Measurements from ENCODE around the gene FANCE.

The FANCE gene

GRCh38 chr6:35441205-35441604, 10.9 kb upstream of the FANCE start:
- Mint-ChIP-seq H3K27ac (no peak overlapping the region), H3K36me3 (no peaks in the 10 kb centered on the region), H3K4me1 (no peaks in the 10 kb centered on the region), H3K4me3 (no peak overlapping the region), H3K27me3 (no peaks in the 10 kb centered on the region), H3K9me3 (no peaks in the 10 kb centered on the region)
- DNase-seq (ENCODE audit: low spot score in 2 of 2) (no peak), ATAC-seq (ENCODE audit: low read depth) (no peak)

- no peaks in the 10 kb centered on the region for H3K9me3 Mint-ChIP-seq
- ATAC-seq (ENCODE audit: low read depth), result no peak
Observed at GRCh38 chr6:35441642-35442041, 10.5 kb upstream of the FANCE start.

GRCh38 chr6:35442693-35443092, 9.4 kb upstream of the FANCE start:
- no peaks in the 10 kb centered on the region for H3K9me3 Mint-ChIP-seq
- DNase-seq (ENCODE audit: low spot score in 2 of 2), result no peak
- no peaks in the 10 kb centered on the region for H3K27me3 Mint-ChIP-seq
- H3K4me1 Mint-ChIP-seq, result no peaks in the 10 kb centered on the region
- ATAC-seq (ENCODE audit: low read depth), result no peak
- H3K27ac Mint-ChIP-seq, result no peak overlapping the region
- no peaks in the 10 kb centered on the region for H3K36me3 Mint-ChIP-seq
- H3K4me3 Mint-ChIP-seq, result no peak overlapping the region

More at GRCh38 chr6:35441642-35442041, 10.5 kb upstream of the FANCE start:
- Mint-ChIP-seq H3K27ac (no peak overlapping the region), H3K4me1 (no peaks in the 10 kb centered on the region), H3K4me3 (no peak overlapping the region), H3K36me3 (no peaks in the 10 kb centered on the region), H3K27me3 (no peaks in the 10 kb centered on the region)
- no peak for DNase-seq (ENCODE audit: low spot score in 2 of 2)

GRCh38 chr6:35443341-35444030, 8.7 kb upstream of the FANCE start:
- Mint-ChIP-seq H3K36me3 (no peaks in the 10 kb centered on the region), H3K9me3 (no peaks in the 10 kb centered on the region), H3K4me1 (no peaks in the 10 kb centered on the region), H3K27ac (no peak overlapping the region), H3K4me3 (no peak overlapping the region), H3K27me3 (no peaks in the 10 kb centered on the region)
- no peak for DNase-seq (ENCODE audit: low spot score in 2 of 2)
- ATAC-seq (ENCODE audit: low read depth), result no peak

GRCh38 chr6:35445691-35446090, 6.4 kb upstream of the FANCE start:
- Mint-ChIP-seq H3K9me3 (no peaks in the 10 kb centered on the region), H3K27me3 (no peaks in the 10 kb centered on the region), H3K4me3 (no peak overlapping the region), H3K36me3 (no peaks in the 10 kb centered on the region), H3K27ac (no peak overlapping the region), H3K4me1 (peaks cover 3% of the 10 kb centered on the region)
- no peak for ATAC-seq (ENCODE audit: low read depth)
- no peak for DNase-seq (ENCODE audit: low spot score in 2 of 2)

- no peak overlapping the region for H3K4me3 Mint-ChIP-seq
- H3K9me3 Mint-ChIP-seq, result no peaks in the 10 kb centered on the region
- H3K27me3 Mint-ChIP-seq, result no peaks in the 10 kb centered on the region
- no peaks in the 10 kb centered on the region for H3K36me3 Mint-ChIP-seq
- no peak for ATAC-seq (ENCODE audit: low read depth)
- H3K4me1 Mint-ChIP-seq, result peaks cover 16% of the 10 kb centered on the region
- H3K27ac Mint-ChIP-seq, result no peak overlapping the region
- no peak for DNase-seq (ENCODE audit: low spot score in 2 of 2)
Observed at GRCh38 chr6:35448191-35448590, 3.9 kb upstream of the FANCE start.

- no peaks in the 10 kb centered on the region for H3K9me3 Mint-ChIP-seq
- no peaks in the 10 kb centered on the region for H3K27me3 Mint-ChIP-seq
- H3K4me3 Mint-ChIP-seq, result no peak overlapping the region
- H3K4me1 Mint-ChIP-seq, result peaks cover 20% of the 10 kb centered on the region
- peak overlapping the region; percentile 55 for H3K27ac Mint-ChIP-seq
- peak; percentile 67 for ATAC-seq (ENCODE audit: low read depth)
- peak in 1 of 2 donors; percentile 71 for DNase-seq (ENCODE audit: low spot score in 2 of 2)
- H3K36me3 Mint-ChIP-seq, result no peaks in the 10 kb centered on the region
Observed at GRCh38 chr6:35449287-35449881, 2.8 kb upstream of the FANCE start.

- peak; percentile 4 for ATAC-seq (ENCODE audit: low read depth)
- no peak for DNase-seq (ENCODE audit: low spot score in 2 of 2)
- Mint-ChIP-seq H3K9me3 (no peaks in the 10 kb centered on the region), H3K4me1 (peaks cover 22% of the 10 kb centered on the region), H3K27me3 (no peaks in the 10 kb centered on the region), H3K4me3 (peak overlapping the region; percentile 94), H3K36me3 (peaks cover 8% of the 10 kb centered on the region), H3K27ac (peak overlapping the region; percentile 78)
Observed at GRCh38 chr6:35451354-35452182, 570 bp upstream of the FANCE start.

GRCh38 chr6:35453236-35453635, 1.1 kb downstream of the FANCE start:
- ATAC-seq (ENCODE audit: low read depth) (no peak), DNase-seq (ENCODE audit: low spot score in 2 of 2) (no peak)
- peaks cover 8% of the 10 kb centered on the region for H3K36me3 Mint-ChIP-seq
- H3K4me3 Mint-ChIP-seq, result peak overlapping the region; percentile 74
- H3K4me1 Mint-ChIP-seq, result peaks cover 25% of the 10 kb centered on the region
- H3K9me3 Mint-ChIP-seq, result no peaks in the 10 kb centered on the region
- no peaks in the 10 kb centered on the region for H3K27me3 Mint-ChIP-seq
- no peak overlapping the region for H3K27ac Mint-ChIP-seq

GRCh38 chr6:35454391-35455110, 2.4 kb downstream of the FANCE start:
- Mint-ChIP-seq H3K27me3 (no peaks in the 10 kb centered on the region), H3K27ac (no peak overlapping the region), H3K36me3 (peaks cover 13% of the 10 kb centered on the region), H3K4me3 (peak overlapping the region; percentile 27), H3K9me3 (no peaks in the 10 kb centered on the region), H3K4me1 (peaks cover 25% of the 10 kb centered on the region)
- ATAC-seq (ENCODE audit: low read depth), result no peak
- no peak for DNase-seq (ENCODE audit: low spot score in 2 of 2)

- DNase-seq (ENCODE audit: low spot score in 2 of 2), result no peak
- no peaks in the 10 kb centered on the region for H3K27me3 Mint-ChIP-seq
- ATAC-seq (ENCODE audit: low read depth), result no peak
- H3K27ac Mint-ChIP-seq, result peak overlapping the region; percentile 36
- H3K36me3 Mint-ChIP-seq, result peaks cover 19% of the 10 kb centered on the region
- H3K9me3 Mint-ChIP-seq, result no peaks in the 10 kb centered on the region
- peaks cover 13% of the 10 kb centered on the region for H3K4me1 Mint-ChIP-seq
- no peak overlapping the region for H3K4me3 Mint-ChIP-seq
Observed at GRCh38 chr6:35457907-35458306, 5.8 kb downstream of the FANCE start.

- H3K36me3 Mint-ChIP-seq, result peaks cover 14% of the 10 kb centered on the region
- H3K4me3 Mint-ChIP-seq, result no peak overlapping the region
- peaks cover 5% of the 10 kb centered on the region for H3K4me1 Mint-ChIP-seq
- no peak overlapping the region for H3K27ac Mint-ChIP-seq
- no peaks in the 10 kb centered on the region for H3K27me3 Mint-ChIP-seq
- no peaks in the 10 kb centered on the region for H3K9me3 Mint-ChIP-seq
- DNase-seq (ENCODE audit: low spot score in 2 of 2) (no peak), ATAC-seq (ENCODE audit: low read depth) (no peak)
Observed at GRCh38 chr6:35461270-35461669, 9.1 kb downstream of the FANCE start.

GRCh38 chr6:35463292-35463691, 11.2 kb downstream of the FANCE start:
- Mint-ChIP-seq H3K36me3 (peaks cover 16% of the 10 kb centered on the region), H3K4me3 (no peak overlapping the region), H3K9me3 (no peaks in the 10 kb centered on the region), H3K27ac (no peak overlapping the region), H3K27me3 (no peaks in the 10 kb centered on the region), H3K4me1 (peaks cover 4% of the 10 kb centered on the region)
- no peak for DNase-seq (ENCODE audit: low spot score in 2 of 2)
- ATAC-seq (ENCODE audit: low read depth), result no peak

- Mint-ChIP-seq H3K27ac (no peak overlapping the region), H3K27me3 (no peaks in the 10 kb centered on the region), H3K36me3 (peaks cover 19% of the 10 kb centered on the region), H3K4me1 (peaks cover 18% of the 10 kb centered on the region), H3K9me3 (no peaks in the 10 kb centered on the region), H3K4me3 (no peak overlapping the region)
- no peak for DNase-seq (ENCODE audit: low spot score in 2 of 2)
- no peak for ATAC-seq (ENCODE audit: low read depth)
Observed at GRCh38 chr6:35465646-35466045, 13.5 kb downstream of the FANCE start.
